SJSA1 (cell line): Measurements from ENCODE around the gene SH2D3A. TPM values are rescaled to one million over a fixed set of nuclear protein-coding genes. Genes with fewer than 3 reads are reported as not detected.
A peak's percentile ranks its signal among the peaks of the same experiment; 100 is the strongest.
"Not testable (repeated sequence)": the region's sequence is repeated elsewhere in the genome, so short reads cannot be mapped to it uniquely, and the experiment has no call there.

Experiments
- DNase-seq, 2 experiments: peaks; one replicate each; pipeline ENCODE4 v3.0.0-alpha.2; 2015 to 2020; ENCODE audit warnings: low spot score in 2 of 2, low read depth in 1 of 2
- H3K27ac ChIP-seq: fragments of 250-450 bp; sonication (Bioruptor Pico); 2 replicates; pipeline ENCODE4 v1.5.1; 2020; ENCODE audit warnings: mild to moderate bottlenecking, moderate library complexity
- H3K27me3 ChIP-seq: fragments of 250-450 bp; sonication (Bioruptor Pico); replicated peaks from 2 replicates; pipeline ENCODE4 v1.5.1; 2020; ENCODE audit warnings: mild to moderate bottlenecking, moderate library complexity
- H3K36me3 ChIP-seq: fragments of 250-450 bp; sonication (Bioruptor Pico); 2 replicates; pipeline ENCODE4 v1.5.1; 2020; ENCODE audit warnings: mild to moderate bottlenecking
- H3K4me1 ChIP-seq: fragments of 250-450 bp; sonication (Bioruptor Pico); replicated peaks from 2 replicates; pipeline ENCODE4 v1.6.1; 2021; ENCODE audit warnings: mild to moderate bottlenecking
- H3K4me3 ChIP-seq: fragments of 250-450 bp; sonication (Bioruptor Pico); 2 replicates; pipeline ENCODE4 v1.5.1; 2020; ENCODE audit warnings: mild to moderate bottlenecking
- H3K9me3 ChIP-seq: fragments of 250-450 bp; sonication (Bioruptor Pico); replicated peaks from 2 replicates; pipeline ENCODE4 v1.5.1; 2020; ENCODE audit warnings: mild to moderate bottlenecking
- total RNA-seq: library from RNA; depleted of rRNA; stranded (reverse); fragments of >200 nt; shearing (Covaris generic); gene quantifications from 2 replicates; pipeline ENCODE4 v1.2.3, GENCODE V29; 2014

SH2D3A gene
- total RNA-seq, 1 experiment from 2014 or later, result not detected

GRCh38 chr19:6762253-6762797 is 4.9 kb downstream of the SH2D3A start:
- Histone ChIP-seq H3K4me1 (peaks cover 10% of the 10 kb centered on the region), H3K27me3 (peaks cover 19% of the 10 kb centered on the region; the same call in 1 of the 2 replicates)
- H3K4me3 ChIP-seq, H3K27ac ChIP-seq, DNase-seq, H3K36me3 ChIP-seq, H3K9me3 ChIP-seq: not testable (repeated sequence)

GRCh38 chr19:6761053-6761676 is 6.1 kb downstream of the SH2D3A start:
- Histone ChIP-seq H3K27me3 (peaks cover 9% of the 10 kb centered on the region; the same call in 1 of the 2 replicates), H3K27ac (no peak overlapping the region), H3K4me1 (peaks cover 6% of the 10 kb centered on the region), H3K9me3 (no peaks in the 10 kb centered on the region), H3K4me3 (no peak overlapping the region), H3K36me3 (no peaks in the 10 kb centered on the region)
- DNase-seq, result no peak

- DNase-seq, result no peak
- no peaks in the 10 kb centered on the region for H3K9me3 ChIP-seq
- 0 out of 2 replicates have a peak, but pooled peaks cover 3% of the 10 kb centered on the region for H3K27me3 ChIP-seq
- H3K36me3 ChIP-seq, result no peaks in the 10 kb centered on the region
- peaks cover under 1% of the 10 kb centered on the region; the same call in 1 of the 2 replicates for H3K4me1 ChIP-seq
- no peak overlapping the region for H3K4me3 ChIP-seq
- no peak overlapping the region for H3K27ac ChIP-seq
Observed at GRCh38 chr19:6760606-6761005, 6.6 kb downstream of the SH2D3A start.

- H3K9me3 ChIP-seq, result no peaks in the 10 kb centered on the region
- H3K4me3 ChIP-seq, result no peak overlapping the region
- no peak for DNase-seq
- no peak overlapping the region for H3K27ac ChIP-seq
- H3K36me3 ChIP-seq, result peaks cover 22% of the 10 kb centered on the region
- no peaks in the 10 kb centered on the region for H3K4me1 ChIP-seq
- no peaks in the 10 kb centered on the region for H3K27me3 ChIP-seq
Observed at GRCh38 chr19:6754653-6755463, 12.4 kb downstream of the SH2D3A start.

GRCh38 chr19:6754136-6754535 is 13.1 kb downstream of the SH2D3A start:
- no peak overlapping the region for H3K4me3 ChIP-seq
- no peak for DNase-seq
- H3K36me3 ChIP-seq, result peaks cover 28% of the 10 kb centered on the region
- no peaks in the 10 kb centered on the region for H3K4me1 ChIP-seq
- H3K9me3 ChIP-seq, result no peaks in the 10 kb centered on the region
- H3K27me3 ChIP-seq, result no peaks in the 10 kb centered on the region
- H3K27ac ChIP-seq, result no peak overlapping the region

GRCh38 chr19:6753178-6754031 is 13.8 kb downstream of the SH2D3A start:
- no peaks in the 10 kb centered on the region for H3K9me3 ChIP-seq
- no peak overlapping the region for H3K4me3 ChIP-seq
- H3K27me3 ChIP-seq, result no peaks in the 10 kb centered on the region
- peaks cover 33% of the 10 kb centered on the region for H3K36me3 ChIP-seq
- no peaks in the 10 kb centered on the region for H3K4me1 ChIP-seq
- no peak overlapping the region for H3K27ac ChIP-seq
- DNase-seq, result no peak

GRCh38 chr19:6752256-6753177 is 14.7 kb downstream of the SH2D3A start:
- no peak overlapping the region for H3K4me3 ChIP-seq
- H3K4me1 ChIP-seq, result no peaks in the 10 kb centered on the region
- H3K36me3 ChIP-seq, result peaks cover 41% of the 10 kb centered on the region
- no peaks in the 10 kb centered on the region for H3K9me3 ChIP-seq
- H3K27me3 ChIP-seq, result no peaks in the 10 kb centered on the region
- no peak for DNase-seq
- no peak overlapping the region for H3K27ac ChIP-seq

GRCh38 chr19:6751189-6751588 is 16.0 kb downstream of the SH2D3A start:
- Histone ChIP-seq H3K27ac (no peak overlapping the region), H3K36me3 (peaks cover 53% of the 10 kb centered on the region), H3K4me3 (no peak overlapping the region), H3K27me3 (no peaks in the 10 kb centered on the region), H3K4me1 (no peaks in the 10 kb centered on the region), H3K9me3 (no peaks in the 10 kb centered on the region)
- DNase-seq, result no peak

- Histone ChIP-seq H3K27ac (no peak overlapping the region), H3K4me1 (peaks cover 6% of the 10 kb centered on the region), H3K9me3 (no peaks in the 10 kb centered on the region), H3K27me3 (no peaks in the 10 kb centered on the region), H3K4me3 (no peak overlapping the region), H3K36me3 (peaks cover 61% of the 10 kb centered on the region)
- DNase-seq, result no peak
Observed at GRCh38 chr19:6750062-6750461, 17.2 kb downstream of the SH2D3A start.

GRCh38 chr19:6748543-6748942 is 18.7 kb downstream of the SH2D3A start:
- H3K9me3 ChIP-seq, H3K27ac ChIP-seq, DNase-seq, H3K27me3 ChIP-seq, H3K4me3 ChIP-seq: not testable (repeated sequence)
- peaks cover 21% of the 10 kb centered on the region for H3K4me1 ChIP-seq
- H3K36me3 ChIP-seq, result peaks cover 71% of the 10 kb centered on the region

GRCh38 chr19:6745965-6746364 is 21.3 kb downstream of the SH2D3A start:
- H3K9me3 ChIP-seq, result no peaks in the 10 kb centered on the region
- H3K4me1 ChIP-seq, result peaks cover 30% of the 10 kb centered on the region
- H3K27me3 ChIP-seq, result no peaks in the 10 kb centered on the region
- no peak for DNase-seq
- H3K27ac ChIP-seq, result no peak overlapping the region
- peaks cover 65% of the 10 kb centered on the region for H3K36me3 ChIP-seq
- no peak overlapping the region for H3K4me3 ChIP-seq

GRCh38 chr19:6744381-6745301 is 22.6 kb downstream of the SH2D3A start:
- H3K36me3 ChIP-seq, result peaks cover 58% of the 10 kb centered on the region
- peak overlapping the region; percentile 1; the same call in 1 of the 2 replicates for H3K4me3 ChIP-seq
- peak; percentile 86 to 92 for DNase-seq
- peak overlapping the region; percentile 59 for H3K27ac ChIP-seq
- H3K9me3 ChIP-seq, result no peaks in the 10 kb centered on the region
- no peaks in the 10 kb centered on the region for H3K27me3 ChIP-seq
- H3K4me1 ChIP-seq, result peaks cover 31% of the 10 kb centered on the region
